PC-9 (cell line): ENCODE results near the gene CPEB3.

Experiments
- CTCF ChIP-seq: fragments of 200-600 bp; sonication (generic); conservative IDR thresholded peaks from 2 replicates; pipeline ENCODE4 v1.6.1; 2017; ENCODE audit warnings: mixed run types, antibody characterized with exemption, mild to moderate bottlenecking, moderate library complexity
- EZH2 ChIP-seq: fragments of 200-600 bp; sonication (generic); IDR thresholded peaks from 2 replicates; pipeline ENCODE4 v1.8.0; 2017; ENCODE audit warnings: antibody characterized with exemption, low read depth

- no peak for TF ChIP-seq CTCF
- TF ChIP-seq EZH2, result no peak
Measured at GRCh38 chr10:92124020-92124419, 166.9 kb downstream of the CPEB3 start.
